ENCODE data around the gene JAKMIP3.

DNA sequence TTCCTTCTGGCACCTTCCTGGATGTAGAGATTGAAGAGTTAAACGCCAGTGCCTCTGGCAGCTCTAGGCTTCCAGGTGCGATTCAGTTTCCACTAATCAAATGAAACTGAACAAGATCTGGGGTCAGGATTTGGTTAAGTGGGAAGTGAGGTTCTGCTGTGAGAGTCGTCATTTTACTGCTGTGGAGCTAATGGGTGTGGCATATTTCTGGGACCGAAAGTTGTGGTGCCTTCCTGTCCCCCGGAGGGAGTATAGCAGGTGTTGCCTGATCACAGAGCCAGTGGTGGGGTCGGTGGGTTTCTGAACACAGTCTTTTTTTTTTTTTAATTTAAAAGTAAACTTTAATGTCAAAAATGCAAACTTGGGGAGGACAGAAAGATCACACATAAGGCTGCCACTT, 37.0 kb upstream of the JAKMIP3 start:
- TF ChIP-seq SIN3A (IDR thresholded peaks at IDR 0.05; ENCODE audit: borderline replicate concordance, insufficient read depth, low read length) (no peak), POLR2AphosphoS5 (IDR thresholded peaks at IDR 0.05; ENCODE audit: low read depth, low read length) (no peak), TAF1 (IDR thresholded peaks at IDR 0.05; ENCODE audit: borderline replicate concordance, insufficient read depth, low read length) (no peak)
- TF ChIP-seq, protein P1, sequence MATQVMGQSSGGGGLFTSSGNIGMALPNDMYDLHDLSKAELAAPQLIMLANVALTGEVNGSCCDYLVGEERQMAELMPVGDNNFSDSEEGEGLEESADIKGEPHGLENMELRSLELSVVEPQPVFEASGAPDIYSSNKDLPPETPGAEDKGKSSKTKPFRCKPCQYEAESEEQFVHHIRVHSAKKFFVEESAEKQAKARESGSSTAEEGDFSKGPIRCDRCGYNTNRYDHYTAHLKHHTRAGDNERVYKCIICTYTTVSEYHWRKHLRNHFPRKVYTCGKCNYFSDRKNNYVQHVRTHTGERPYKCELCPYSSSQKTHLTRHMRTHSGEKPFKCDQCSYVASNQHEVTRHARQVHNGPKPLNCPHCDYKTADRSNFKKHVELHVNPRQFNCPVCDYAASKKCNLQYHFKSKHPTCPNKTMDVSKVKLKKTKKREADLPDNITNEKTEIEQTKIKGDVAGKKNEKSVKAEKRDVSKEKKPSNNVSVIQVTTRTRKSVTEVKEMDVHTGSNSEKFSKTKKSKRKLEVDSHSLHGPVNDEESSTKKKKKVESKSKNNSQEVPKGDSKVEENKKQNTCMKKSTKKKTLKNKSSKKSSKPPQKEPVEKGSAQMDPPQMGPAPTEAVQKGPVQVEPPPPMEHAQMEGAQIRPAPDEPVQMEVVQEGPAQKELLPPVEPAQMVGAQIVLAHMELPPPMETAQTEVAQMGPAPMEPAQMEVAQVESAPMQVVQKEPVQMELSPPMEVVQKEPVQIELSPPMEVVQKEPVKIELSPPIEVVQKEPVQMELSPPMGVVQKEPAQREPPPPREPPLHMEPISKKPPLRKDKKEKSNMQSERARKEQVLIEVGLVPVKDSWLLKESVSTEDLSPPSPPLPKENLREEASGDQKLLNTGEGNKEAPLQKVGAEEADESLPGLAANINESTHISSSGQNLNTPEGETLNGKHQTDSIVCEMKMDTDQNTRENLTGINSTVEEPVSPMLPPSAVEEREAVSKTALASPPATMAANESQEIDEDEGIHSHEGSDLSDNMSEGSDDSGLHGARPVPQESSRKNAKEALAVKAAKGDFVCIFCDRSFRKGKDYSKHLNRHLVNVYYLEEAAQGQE (IDR thresholded peaks at IDR 0.05; ENCODE audit: insufficient read depth in 1 of 2, low read depth in 2 of 2, low read length in 2 of 2) = no peak
